OCI-LY1 (cell line): ENCODE measurements around the gene ADCY2.

Experiments
- CTCF ChIP-seq: fragments of 200-600 bp; sonication (generic), shearing (Covaris generic); IDR thresholded peaks from 2 replicates; pipeline ENCODE4 v1.5.1; 2017; ENCODE audit warnings: mild to moderate bottlenecking, antibody characterized with exemption, low read length, moderate library complexity, mixed read lengths
- EZH2 ChIP-seq: fragments of 200-600 bp; sonication (generic), shearing (Covaris generic); IDR thresholded peaks from 2 replicates; pipeline ENCODE4 v1.8.0; 2017; ENCODE audit warnings: borderline replicate concordance, mixed run types, mild to moderate bottlenecking, antibody characterized with exemption, low read length, moderate library complexity, mixed read lengths

GRCh38 chr5:7576023-7576715 is 180.2 kb downstream of the ADCY2 start:
- TF ChIP-seq CTCF = no peak
- TF ChIP-seq EZH2 = no peak
